ENCODE data around the gene SLC7A6. TPM values are rescaled to one million over a fixed set of nuclear protein-coding genes. Genes with fewer than 3 reads are reported as not detected.

Gene SLC7A6
- total RNA-seq, 2 donors from 2014 or later = 43.6 to 47.2 TPM

- H3K9me3 ChIP-seq (ENCODE audit: control insufficient read depth, low read length) = no peaks in the 10 kb centered on the region
- TF ChIP-seq, protein P1, sequence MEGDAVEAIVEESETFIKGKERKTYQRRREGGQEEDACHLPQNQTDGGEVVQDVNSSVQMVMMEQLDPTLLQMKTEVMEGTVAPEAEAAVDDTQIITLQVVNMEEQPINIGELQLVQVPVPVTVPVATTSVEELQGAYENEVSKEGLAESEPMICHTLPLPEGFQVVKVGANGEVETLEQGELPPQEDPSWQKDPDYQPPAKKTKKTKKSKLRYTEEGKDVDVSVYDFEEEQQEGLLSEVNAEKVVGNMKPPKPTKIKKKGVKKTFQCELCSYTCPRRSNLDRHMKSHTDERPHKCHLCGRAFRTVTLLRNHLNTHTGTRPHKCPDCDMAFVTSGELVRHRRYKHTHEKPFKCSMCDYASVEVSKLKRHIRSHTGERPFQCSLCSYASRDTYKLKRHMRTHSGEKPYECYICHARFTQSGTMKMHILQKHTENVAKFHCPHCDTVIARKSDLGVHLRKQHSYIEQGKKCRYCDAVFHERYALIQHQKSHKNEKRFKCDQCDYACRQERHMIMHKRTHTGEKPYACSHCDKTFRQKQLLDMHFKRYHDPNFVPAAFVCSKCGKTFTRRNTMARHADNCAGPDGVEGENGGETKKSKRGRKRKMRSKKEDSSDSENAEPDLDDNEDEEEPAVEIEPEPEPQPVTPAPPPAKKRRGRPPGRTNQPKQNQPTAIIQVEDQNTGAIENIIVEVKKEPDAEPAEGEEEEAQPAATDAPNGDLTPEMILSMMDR (conservative IDR thresholded peaks at IDR 0.05) = no peak
- Mint-ChIP-seq H3K4me1 (no peaks in the 10 kb centered on the region), H3K27ac (no peak overlapping the region), H3K9me3 (no peaks in the 10 kb centered on the region), H3K4me3 (no peak overlapping the region), H3K36me3 (ENCODE audit: low read depth) (peaks cover 68% of the 10 kb centered on the region), H3K27me3 (ENCODE audit: insufficient read depth) (no peaks in the 10 kb centered on the region)
- WGBS, 2 experiments (ENCODE audit: insufficient coverage in 1 of 2, insufficient read length in 1 of 2) = 93 to 96% methylated on average over 10 to 11 of the region's 11 CpGs
- no peaks in the 10 kb centered on the region for H3K4me1 ChIP-seq (ENCODE audit: control insufficient read depth, insufficient read depth, low read length)
- no peak overlapping the region for H3K4me3 ChIP-seq (ENCODE audit: low read length)
- H3K9ac ChIP-seq (ENCODE audit: extremely low read depth, low read length, poor library complexity, severe bottlenecking) = no peak overlapping the region
- DNase-seq = no peak
- H3K27ac ChIP-seq (ENCODE audit: low read depth, low read length) = no peak overlapping the region
- no peaks in the 10 kb centered on the region for H3K27me3 ChIP-seq (ENCODE audit: control insufficient read depth, insufficient read depth, low read length, poor library complexity, severe bottlenecking)
- peaks cover 89% of the 10 kb centered on the region for H3K36me3 ChIP-seq (ENCODE audit: control insufficient read depth, insufficient read depth, low read length)
Observed at GRCh38 chr16:68345351-68345810, 81.1 kb downstream of the SLC7A6 start.

GRCh38 chr16:68345958-68346635 is 81.8 kb downstream of the SLC7A6 start:
- Histone ChIP-seq H3K27ac (ENCODE audit: low read depth, low read length) (no peak overlapping the region), H3K4me1 (ENCODE audit: control insufficient read depth, insufficient read depth, low read length) (no peaks in the 10 kb centered on the region), H3K9me3 (ENCODE audit: control insufficient read depth, low read length) (no peaks in the 10 kb centered on the region), H3K36me3 (ENCODE audit: control insufficient read depth, insufficient read depth, low read length) (peaks cover 88% of the 10 kb centered on the region), H3K9ac (ENCODE audit: extremely low read depth, low read length, poor library complexity, severe bottlenecking) (no peak overlapping the region), H3K27me3 (ENCODE audit: control insufficient read depth, insufficient read depth, low read length, poor library complexity, severe bottlenecking) (no peaks in the 10 kb centered on the region), H3K4me3 (ENCODE audit: low read length) (no peak overlapping the region)
- peaks cover 64% of the 10 kb centered on the region for H3K36me3 Mint-ChIP-seq (ENCODE audit: low read depth)
- H3K27ac Mint-ChIP-seq = no peak overlapping the region
- TF ChIP-seq, protein P1 (conservative IDR thresholded peaks at IDR 0.05) = no peak
- DNase-seq = no peak
- H3K4me3 Mint-ChIP-seq = no peak overlapping the region
- H3K27me3 Mint-ChIP-seq (ENCODE audit: insufficient read depth) = no peaks in the 10 kb centered on the region
- H3K9me3 Mint-ChIP-seq = no peaks in the 10 kb centered on the region
- H3K4me1 Mint-ChIP-seq = no peaks in the 10 kb centered on the region
- WGBS, 2 experiments (ENCODE audit: insufficient coverage in 1 of 2, insufficient read length in 1 of 2) = 95 to 96% methylated on average over 16 of the region's 16 CpGs

DNA sequence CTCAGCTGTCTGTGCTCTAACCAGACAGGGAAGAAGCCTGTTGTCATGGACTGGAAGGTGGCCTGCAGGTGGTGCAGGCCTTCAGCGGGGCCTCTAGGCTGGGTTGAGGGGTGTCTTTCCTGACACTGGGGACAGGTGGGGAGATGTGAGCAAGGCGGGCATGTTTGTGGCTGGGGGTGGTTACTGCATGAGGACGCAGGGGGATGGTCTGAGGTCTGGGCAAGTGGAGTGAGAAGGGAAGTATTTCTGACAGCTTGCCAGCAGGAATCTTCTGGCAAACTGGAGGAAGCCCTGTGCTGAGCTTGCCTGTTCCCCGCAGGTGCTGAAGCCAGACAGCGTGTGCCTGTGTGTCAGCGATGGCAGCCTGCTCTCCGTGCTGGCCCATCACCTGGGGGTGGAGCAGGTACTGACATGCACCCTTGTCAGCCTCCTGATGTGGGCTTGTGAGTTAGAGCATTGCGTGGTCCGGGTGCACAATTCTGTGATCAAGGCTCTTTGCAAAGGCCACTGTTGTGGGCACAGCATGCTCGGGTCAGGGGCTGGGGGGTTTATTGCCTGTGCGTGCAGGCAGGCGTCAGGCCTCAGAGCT is 82.7 kb downstream of the SLC7A6 start:
- H3K27me3 Mint-ChIP-seq (ENCODE audit: insufficient read depth) = no peaks in the 10 kb centered on the region

More for the DNA sequence above, 82.7 kb downstream of the SLC7A6 start:
- no peak overlapping the region for H3K4me3 ChIP-seq (ENCODE audit: low read length)
- no peak overlapping the region for H3K9ac ChIP-seq (ENCODE audit: extremely low read depth, low read length, poor library complexity, severe bottlenecking)
- peaks cover 82% of the 10 kb centered on the region for H3K36me3 ChIP-seq (ENCODE audit: control insufficient read depth, insufficient read depth, low read length)
- Mint-ChIP-seq H3K4me1 (no peaks in the 10 kb centered on the region), H3K9me3 (no peaks in the 10 kb centered on the region), H3K36me3 (ENCODE audit: low read depth) (peaks cover 60% of the 10 kb centered on the region), H3K4me3 (no peak overlapping the region), H3K27ac (peak overlapping the region; percentile 52)
- no peak overlapping the region for H3K27ac ChIP-seq (ENCODE audit: low read depth, low read length)
- H3K27me3 ChIP-seq (ENCODE audit: control insufficient read depth, insufficient read depth, low read length, poor library complexity, severe bottlenecking) = no peaks in the 10 kb centered on the region
- WGBS, 2 experiments (ENCODE audit: insufficient coverage in 1 of 2, insufficient read length in 1 of 2) = 89 to 96% methylated on average over 9 to 12 of the region's 12 CpGs
- TF ChIP-seq, protein P1 (conservative IDR thresholded peaks at IDR 0.05) = no peak
- peaks cover 4% of the 10 kb centered on the region for H3K4me1 ChIP-seq (ENCODE audit: control insufficient read depth, insufficient read depth, low read length)
- DNase-seq = no peak
- H3K9me3 ChIP-seq (ENCODE audit: control insufficient read depth, low read length) = no peaks in the 10 kb centered on the region
